ENCODE data around the gene ATAT1. TPM values are rescaled to one million over a fixed set of nuclear protein-coding genes. Genes with fewer than 3 reads are reported as not detected.
A peak's percentile ranks its signal among the peaks of the same experiment; 100 is the strongest.

ATAT1 gene
- total RNA-seq, 2 donors from 2014 or later, result 8.3 to 14.2 TPM

DNA sequence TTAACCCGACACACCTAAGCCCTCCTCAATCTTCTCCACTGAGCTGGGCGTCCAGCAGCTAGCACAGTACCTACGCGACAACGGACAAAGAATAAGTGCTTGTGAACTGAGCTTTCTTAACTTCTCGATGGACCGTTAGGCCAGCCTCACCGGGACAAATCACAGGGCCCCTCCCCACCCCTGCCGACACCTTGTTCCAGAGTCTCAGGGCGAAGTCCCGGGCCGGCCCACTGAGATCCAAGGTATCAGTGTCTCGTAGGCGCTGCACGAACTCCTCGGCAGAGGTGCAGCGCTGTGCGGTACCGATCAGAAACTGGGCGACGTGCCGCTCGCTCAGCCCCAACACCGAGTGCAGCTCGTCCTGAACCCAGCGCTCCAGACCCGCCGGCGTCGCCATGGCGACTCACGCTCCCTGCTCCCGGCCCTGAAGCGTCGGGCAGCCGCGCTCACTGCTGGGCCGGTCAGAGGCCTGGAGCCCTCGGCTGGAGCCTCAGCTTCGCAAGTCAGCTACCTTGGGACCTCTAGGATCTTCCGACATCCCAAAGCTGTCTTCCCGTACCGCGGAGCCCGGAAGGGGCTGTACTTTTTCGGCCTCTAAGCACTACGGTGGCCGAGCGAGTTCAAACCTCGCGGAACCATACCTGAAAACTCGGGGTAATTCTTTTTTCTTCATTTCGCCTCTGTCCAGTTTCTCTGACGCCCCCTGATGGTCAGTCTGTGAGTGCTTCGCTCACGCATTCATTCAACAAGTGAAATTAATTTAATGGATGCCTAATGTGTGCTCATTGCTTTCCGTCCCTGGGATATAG, 46.0 kb downstream of the ATAT1 start, which contains the start of gene DHX16:
TSS of gene DHX16 (minus strand) at position 562 of the 809 bp plus-strand sequence. CDS start at position 397, 165 bp downstream.
- ATAC-seq (replicated peaks in 1 of 2), result peak; percentile 86 to 87
- Mint-ChIP-seq H3K4me1 (ENCODE audit: low read depth) (peaks cover 23% of the 10 kb centered on the region), H3K4me3 (peak within 1 kb of the TSS; percentile 88 to 90), H3K9me3 (no peaks in the 10 kb centered on the region), H3K36me3 (ENCODE audit: insufficient read depth in 2 of 2) (peaks cover 11 to 16% of the 10 kb centered on the region in 2 donors), H3K27ac (peak within 1 kb of the TSS; percentile 93), H3K27me3 (ENCODE audit: low read depth) (no peaks in the 10 kb centered on the region)
- DNase-seq, result peak; percentile 92 to 94

DNA sequence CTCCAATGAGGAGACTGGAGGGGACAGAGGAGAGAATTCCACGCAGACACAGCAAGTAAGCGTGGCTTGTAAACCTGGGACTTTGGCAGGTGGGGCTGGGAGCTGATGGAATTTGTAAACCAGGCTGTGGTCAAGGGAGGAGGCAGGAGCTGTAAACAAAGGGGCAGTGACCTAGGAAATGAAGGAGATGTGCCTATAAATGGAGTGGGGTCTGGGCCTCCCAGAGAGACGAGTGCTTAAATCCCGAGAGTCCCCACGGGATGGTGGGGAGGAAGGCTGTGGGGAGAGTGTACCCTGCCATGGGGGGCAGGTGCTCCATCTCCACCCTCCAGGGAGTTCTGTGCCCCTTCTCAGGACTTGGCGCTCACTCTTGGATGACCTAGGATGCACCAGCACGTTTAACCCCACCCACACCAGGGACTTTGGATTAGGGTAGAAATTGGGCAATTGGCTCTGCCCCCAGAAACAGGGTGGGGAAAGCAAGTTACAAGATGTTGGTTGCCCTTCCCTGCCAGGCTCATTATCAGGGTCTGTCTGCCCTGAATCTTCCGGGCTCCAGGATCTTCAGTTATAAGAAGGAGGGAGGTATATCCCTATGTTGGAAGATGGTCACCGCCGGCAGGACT, 50.1 kb downstream of the ATAT1 start:
- Mint-ChIP-seq H3K9me3 (no peaks in the 10 kb centered on the region), H3K27ac (peak overlapping the region; percentile 17), H3K4me1 (ENCODE audit: low read depth) (peaks cover 45% of the 10 kb centered on the region), H3K27me3 (ENCODE audit: low read depth) (no peaks in the 10 kb centered on the region), H3K36me3 (ENCODE audit: insufficient read depth in 2 of 2) (peaks cover 17 to 36% of the 10 kb centered on the region in 2 donors), H3K4me3 (no peak overlapping the region)
- no peak for DNase-seq
- no peak for ATAC-seq (replicated peaks in 1 of 2)

- peaks cover 33% of the 10 kb centered on the region for H3K4me1 Mint-ChIP-seq (ENCODE audit: low read depth)
- H3K9me3 Mint-ChIP-seq, result no peaks in the 10 kb centered on the region
- peak; percentile 90 to 96 for DNase-seq
- no peaks in the 10 kb centered on the region for H3K27me3 Mint-ChIP-seq (ENCODE audit: low read depth)
- peak overlapping the region; percentile 96 to 98 for H3K4me3 Mint-ChIP-seq
- peak overlapping the region; percentile 89 for H3K27ac Mint-ChIP-seq
- peak; percentile 49 to 50 for ATAC-seq (replicated peaks in 1 of 2)
- peaks cover 31 to 48% of the 10 kb centered on the region in 2 donors for H3K36me3 Mint-ChIP-seq (ENCODE audit: insufficient read depth in 2 of 2)
Observed at GRCh38 chr6:30678964-30679726, 52.5 kb downstream of the ATAT1 start.

- Mint-ChIP-seq H3K4me1 (ENCODE audit: low read depth) (peaks cover 33% of the 10 kb centered on the region), H3K4me3 (peak overlapping the region; percentile 96 to 98), H3K27ac (peak overlapping the region; percentile 89), H3K36me3 (ENCODE audit: insufficient read depth in 2 of 2) (peaks cover 34 to 53% of the 10 kb centered on the region in 2 donors), H3K9me3 (no peaks in the 10 kb centered on the region), H3K27me3 (ENCODE audit: low read depth) (no peaks in the 10 kb centered on the region)
- DNase-seq (no peak), ATAC-seq (replicated peaks in 1 of 2) (no peak)
Observed at GRCh38 chr6:30679765-30680535, 53.3 kb downstream of the ATAT1 start.

DNA sequence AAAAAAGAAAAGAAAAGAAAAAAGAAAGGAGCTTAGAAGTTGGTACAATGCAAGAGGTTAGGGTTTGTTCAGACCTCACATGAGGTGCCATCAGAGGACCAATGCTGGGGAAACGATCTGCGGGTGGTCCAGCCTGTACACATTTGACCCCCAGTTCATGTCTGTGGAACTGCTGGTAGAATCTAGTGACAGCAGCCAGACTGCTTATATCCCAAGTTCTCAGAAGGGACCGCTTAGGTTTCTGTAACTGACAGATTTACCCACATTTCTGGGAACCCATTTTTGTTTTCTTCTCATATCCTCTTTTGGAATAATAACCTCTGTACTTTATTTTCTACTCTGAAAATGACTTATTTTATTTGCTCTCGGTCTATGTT, 55.1 kb downstream of the ATAT1 start:
- Mint-ChIP-seq H3K27ac (peak overlapping the region; percentile 94), H3K36me3 (ENCODE audit: insufficient read depth in 2 of 2) (peaks cover 40 to 60% of the 10 kb centered on the region in 2 donors), H3K4me3 (peak overlapping the region; percentile 96 to 98), H3K4me1 (ENCODE audit: low read depth) (peaks cover 33% of the 10 kb centered on the region), H3K27me3 (ENCODE audit: low read depth) (no peaks in the 10 kb centered on the region), H3K9me3 (no peaks in the 10 kb centered on the region)
- DNase-seq, result peak in 1 of 2 donors; percentile 27
- ATAC-seq (replicated peaks in 1 of 2), result peak in 1 of 2 donors; percentile 1

- Mint-ChIP-seq H3K4me1 (ENCODE audit: low read depth) (peaks cover 33% of the 10 kb centered on the region), H3K27me3 (ENCODE audit: low read depth) (no peaks in the 10 kb centered on the region), H3K9me3 (no peaks in the 10 kb centered on the region), H3K36me3 (ENCODE audit: insufficient read depth in 2 of 2) (peaks cover 40 to 62% of the 10 kb centered on the region in 2 donors), H3K27ac (peak overlapping the region; percentile 94), H3K4me3 (peak overlapping the region; percentile 96 to 98)
- ATAC-seq (replicated peaks in 1 of 2) (peak; percentile 69 to 75), DNase-seq (peak; percentile 90)
Observed at GRCh38 chr6:30682143-30683117, 55.8 kb downstream of the ATAT1 start.

DNA sequence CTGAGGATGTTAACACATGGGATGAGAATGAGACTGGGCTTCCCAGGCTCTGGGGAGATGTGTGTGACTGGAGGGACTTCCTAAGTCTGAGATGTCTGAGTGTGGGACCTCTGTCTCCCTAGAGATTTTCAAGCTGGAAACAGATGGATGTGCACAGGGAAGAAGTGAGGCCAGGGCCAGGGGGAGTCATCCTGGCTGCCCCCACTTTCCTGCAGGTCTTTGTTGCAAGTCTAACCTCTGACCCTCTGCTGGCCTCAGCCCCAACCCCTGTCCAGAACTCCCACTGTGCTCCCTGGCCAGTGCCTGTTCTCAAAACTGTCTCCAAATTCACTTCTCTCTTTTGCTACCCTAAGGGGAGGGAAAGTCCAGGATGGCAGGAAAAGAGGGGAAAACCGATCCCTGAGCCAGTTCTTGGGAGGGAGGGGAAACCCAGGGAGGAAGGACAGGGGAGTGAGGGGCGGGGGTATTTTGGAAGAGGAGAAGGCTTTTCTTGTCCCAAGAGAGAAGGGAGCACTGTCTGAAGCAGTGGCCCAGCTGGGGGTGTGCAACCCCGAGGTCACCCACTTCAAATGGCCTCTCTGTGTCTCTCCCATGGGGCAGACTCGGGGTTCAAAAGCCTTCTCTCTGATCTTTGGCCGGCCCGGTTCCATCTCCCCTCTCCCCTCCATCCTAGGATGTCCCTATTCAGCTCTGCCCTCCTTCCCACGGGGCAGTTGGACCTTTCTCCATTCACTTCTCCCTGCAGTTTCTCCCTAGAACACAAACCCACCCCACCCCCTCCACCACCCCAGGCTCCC, 56.7 kb downstream of the ATAT1 start:
- Mint-ChIP-seq H3K9me3 (no peaks in the 10 kb centered on the region), H3K36me3 (ENCODE audit: insufficient read depth in 2 of 2) (peaks cover 40 to 60% of the 10 kb centered on the region in 2 donors), H3K4me1 (ENCODE audit: low read depth) (peaks cover 42% of the 10 kb centered on the region), H3K27me3 (ENCODE audit: low read depth) (no peaks in the 10 kb centered on the region), H3K27ac (peak overlapping the region; percentile 72), H3K4me3 (peak overlapping the region; percentile 96 to 98)
- DNase-seq (no peak), ATAC-seq (replicated peaks in 1 of 2) (no peak)

- no peaks in the 10 kb centered on the region for H3K27me3 Mint-ChIP-seq (ENCODE audit: low read depth)
- peak overlapping the region; percentile 96 to 98 for H3K4me3 Mint-ChIP-seq
- H3K9me3 Mint-ChIP-seq, result no peaks in the 10 kb centered on the region
- peak overlapping the region; percentile 72 for H3K27ac Mint-ChIP-seq
- H3K4me1 Mint-ChIP-seq (ENCODE audit: low read depth), result peaks cover 42% of the 10 kb centered on the region
- H3K36me3 Mint-ChIP-seq (ENCODE audit: insufficient read depth in 2 of 2), result peaks cover 39 to 56% of the 10 kb centered on the region in 2 donors
- ATAC-seq (replicated peaks in 1 of 2) (no peak), DNase-seq (no peak)
Observed at GRCh38 chr6:30683980-30684338, 57.3 kb downstream of the ATAT1 start.

- ATAC-seq (replicated peaks in 1 of 2) (no peak), DNase-seq (peak; percentile 62 to 69)
- peaks cover 42% of the 10 kb centered on the region for H3K4me1 Mint-ChIP-seq (ENCODE audit: low read depth)
- H3K27me3 Mint-ChIP-seq (ENCODE audit: low read depth), result no peaks in the 10 kb centered on the region
- no peaks in the 10 kb centered on the region for H3K9me3 Mint-ChIP-seq
- peak overlapping the region; percentile 96 to 98 for H3K4me3 Mint-ChIP-seq
- peaks cover 38 to 52% of the 10 kb centered on the region in 2 donors for H3K36me3 Mint-ChIP-seq (ENCODE audit: insufficient read depth in 2 of 2)
- peak overlapping the region; percentile 95 for H3K27ac Mint-ChIP-seq
Observed at GRCh38 chr6:30684386-30685156, 57.9 kb downstream of the ATAT1 start.

GRCh38 chr6:30685157-30686008, 58.7 kb downstream of the ATAT1 start:
- no peaks in the 10 kb centered on the region for H3K9me3 Mint-ChIP-seq
- peaks cover 36 to 47% of the 10 kb centered on the region in 2 donors for H3K36me3 Mint-ChIP-seq (ENCODE audit: insufficient read depth in 2 of 2)
- peaks cover 42% of the 10 kb centered on the region for H3K4me1 Mint-ChIP-seq (ENCODE audit: low read depth)
- peak; percentile 42 to 48 for DNase-seq
- no peak for ATAC-seq (replicated peaks in 1 of 2)
- peak overlapping the region; percentile 95 for H3K27ac Mint-ChIP-seq
- H3K27me3 Mint-ChIP-seq (ENCODE audit: low read depth), result no peaks in the 10 kb centered on the region
- peak overlapping the region; percentile 96 to 98 for H3K4me3 Mint-ChIP-seq
